ENCODE results near the gene DRC3. TPM values are rescaled to one million over a fixed set of nuclear protein-coding genes. Genes with fewer than 3 reads are reported as not detected.
"Not testable (repeated sequence)": the region's sequence is repeated elsewhere in the genome, so short reads cannot be mapped to it uniquely, and the experiment has no call there.

The DRC3 gene
- total RNA-seq, 1 donor from 2014 or later, result 3.3 TPM

DNA sequence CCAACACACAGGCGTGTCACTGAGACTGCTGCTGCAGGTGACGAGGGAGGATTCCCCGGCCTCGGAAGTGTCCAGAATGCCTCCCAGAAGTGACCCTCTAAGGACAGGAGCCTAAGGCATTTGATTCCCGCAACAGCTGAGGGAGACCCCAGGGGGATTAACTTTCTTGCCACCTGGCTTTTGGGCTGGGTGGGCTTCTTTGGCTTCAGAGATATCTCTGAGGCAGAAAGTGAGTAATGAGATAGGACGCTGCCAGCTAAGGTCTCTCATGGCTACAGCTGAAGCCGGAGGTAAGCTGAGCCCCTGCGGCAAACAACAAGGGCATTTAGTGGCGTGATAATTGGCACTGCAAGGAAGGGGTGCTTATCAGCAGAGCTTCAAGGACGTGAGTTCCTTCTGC is 17.0 kb downstream of the DRC3 start:
- no peaks in the 10 kb centered on the region for H3K9me3 ChIP-seq
- no peaks in the 10 kb centered on the region for H3K36me3 ChIP-seq
- H3K4me3 ChIP-seq, result no peak overlapping the region
- intact Hi-C loops (cut with DNase I), result no loop called here
- H3K27me3 ChIP-seq, result no peaks in the 10 kb centered on the region
- ATAC-seq (no peak), DNase-seq (no peak)
- TF ChIP-seq, protein P1, sequence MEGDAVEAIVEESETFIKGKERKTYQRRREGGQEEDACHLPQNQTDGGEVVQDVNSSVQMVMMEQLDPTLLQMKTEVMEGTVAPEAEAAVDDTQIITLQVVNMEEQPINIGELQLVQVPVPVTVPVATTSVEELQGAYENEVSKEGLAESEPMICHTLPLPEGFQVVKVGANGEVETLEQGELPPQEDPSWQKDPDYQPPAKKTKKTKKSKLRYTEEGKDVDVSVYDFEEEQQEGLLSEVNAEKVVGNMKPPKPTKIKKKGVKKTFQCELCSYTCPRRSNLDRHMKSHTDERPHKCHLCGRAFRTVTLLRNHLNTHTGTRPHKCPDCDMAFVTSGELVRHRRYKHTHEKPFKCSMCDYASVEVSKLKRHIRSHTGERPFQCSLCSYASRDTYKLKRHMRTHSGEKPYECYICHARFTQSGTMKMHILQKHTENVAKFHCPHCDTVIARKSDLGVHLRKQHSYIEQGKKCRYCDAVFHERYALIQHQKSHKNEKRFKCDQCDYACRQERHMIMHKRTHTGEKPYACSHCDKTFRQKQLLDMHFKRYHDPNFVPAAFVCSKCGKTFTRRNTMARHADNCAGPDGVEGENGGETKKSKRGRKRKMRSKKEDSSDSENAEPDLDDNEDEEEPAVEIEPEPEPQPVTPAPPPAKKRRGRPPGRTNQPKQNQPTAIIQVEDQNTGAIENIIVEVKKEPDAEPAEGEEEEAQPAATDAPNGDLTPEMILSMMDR (IDR thresholded peaks at IDR 0.05), result no peak
- no peaks in the 10 kb centered on the region for H3K4me1 ChIP-seq
- H3K27ac ChIP-seq, result no peak overlapping the region

DNA sequence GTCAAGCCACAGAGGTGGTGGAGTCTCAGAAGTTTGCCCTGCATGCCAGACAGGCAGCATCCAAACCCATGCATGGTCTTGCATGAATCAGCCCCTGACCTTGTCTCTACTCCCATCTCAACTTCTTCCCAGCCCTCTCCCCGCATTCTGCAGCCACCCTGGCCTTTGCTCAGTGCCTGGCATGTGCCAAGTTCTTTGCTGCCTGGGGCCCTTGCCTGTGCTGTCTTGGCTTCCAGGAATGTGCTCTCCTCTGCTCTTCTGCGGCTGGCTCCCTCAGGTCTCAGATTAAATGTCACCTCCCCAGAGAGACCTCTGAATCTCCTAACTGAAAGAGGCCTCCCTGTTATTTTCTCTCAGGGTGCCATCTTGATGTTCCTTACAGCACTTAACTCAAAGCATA is 17.6 kb downstream of the DRC3 start:
- Histone ChIP-seq H3K4me3 (no peak overlapping the region), H3K27me3 (no peaks in the 10 kb centered on the region), H3K4me1 (no peaks in the 10 kb centered on the region), H3K27ac (no peak overlapping the region), H3K36me3 (no peaks in the 10 kb centered on the region), H3K9me3 (no peaks in the 10 kb centered on the region)
- intact Hi-C loops (cut with DNase I), result no loop called here
- TF ChIP-seq, protein P1 (IDR thresholded peaks at IDR 0.05), result no peak
- DNase-seq, result no peak
- ATAC-seq, result no peak

- DNase-seq, result no peak
- H3K36me3 ChIP-seq, result no peaks in the 10 kb centered on the region
- no peak overlapping the region for H3K4me3 ChIP-seq
- intact Hi-C loops (cut with DNase I), result no loop called here
- no peaks in the 10 kb centered on the region for H3K27me3 ChIP-seq
- H3K27ac ChIP-seq, result no peak overlapping the region
- no peaks in the 10 kb centered on the region for H3K9me3 ChIP-seq
- TF ChIP-seq, protein P1 (IDR thresholded peaks at IDR 0.05), result no peak
- no peaks in the 10 kb centered on the region for H3K4me1 ChIP-seq
- ATAC-seq, result no peak
Measured at GRCh38 chr17:17993366-17993765, 20.7 kb downstream of the DRC3 start.

DNA sequence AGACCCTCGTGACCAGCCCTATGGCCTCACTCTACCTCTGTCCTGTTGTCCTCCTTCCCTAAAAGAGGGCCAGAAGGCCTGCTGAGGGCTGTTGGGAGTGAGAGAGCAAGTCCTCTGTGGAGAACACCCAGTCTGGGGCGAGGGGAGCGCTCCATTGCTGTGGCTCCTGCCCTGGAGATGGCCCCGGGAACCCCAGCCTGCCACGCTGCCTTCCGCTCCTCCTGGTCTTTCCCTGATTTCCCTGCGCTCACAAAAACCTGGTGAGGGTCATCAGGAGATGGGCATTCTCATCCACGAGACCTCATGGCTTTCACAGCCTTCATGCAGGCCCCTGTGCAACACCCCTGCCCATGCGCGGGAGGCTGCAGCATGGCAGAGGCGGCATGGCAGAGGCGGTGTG is 21.2 kb downstream of the DRC3 start:
- TF ChIP-seq, protein P1 (IDR thresholded peaks at IDR 0.05), result no peak
- H3K4me3 ChIP-seq, result no peak overlapping the region
- no peaks in the 10 kb centered on the region for H3K9me3 ChIP-seq
- ATAC-seq, result peak; percentile 5
- no peaks in the 10 kb centered on the region for H3K27me3 ChIP-seq
- no peak for DNase-seq
- intact Hi-C loops (cut with DNase I), result no loop called here
- H3K36me3 ChIP-seq, result no peaks in the 10 kb centered on the region
- no peak overlapping the region for H3K27ac ChIP-seq
- H3K4me1 ChIP-seq, result no peaks in the 10 kb centered on the region

DNA sequence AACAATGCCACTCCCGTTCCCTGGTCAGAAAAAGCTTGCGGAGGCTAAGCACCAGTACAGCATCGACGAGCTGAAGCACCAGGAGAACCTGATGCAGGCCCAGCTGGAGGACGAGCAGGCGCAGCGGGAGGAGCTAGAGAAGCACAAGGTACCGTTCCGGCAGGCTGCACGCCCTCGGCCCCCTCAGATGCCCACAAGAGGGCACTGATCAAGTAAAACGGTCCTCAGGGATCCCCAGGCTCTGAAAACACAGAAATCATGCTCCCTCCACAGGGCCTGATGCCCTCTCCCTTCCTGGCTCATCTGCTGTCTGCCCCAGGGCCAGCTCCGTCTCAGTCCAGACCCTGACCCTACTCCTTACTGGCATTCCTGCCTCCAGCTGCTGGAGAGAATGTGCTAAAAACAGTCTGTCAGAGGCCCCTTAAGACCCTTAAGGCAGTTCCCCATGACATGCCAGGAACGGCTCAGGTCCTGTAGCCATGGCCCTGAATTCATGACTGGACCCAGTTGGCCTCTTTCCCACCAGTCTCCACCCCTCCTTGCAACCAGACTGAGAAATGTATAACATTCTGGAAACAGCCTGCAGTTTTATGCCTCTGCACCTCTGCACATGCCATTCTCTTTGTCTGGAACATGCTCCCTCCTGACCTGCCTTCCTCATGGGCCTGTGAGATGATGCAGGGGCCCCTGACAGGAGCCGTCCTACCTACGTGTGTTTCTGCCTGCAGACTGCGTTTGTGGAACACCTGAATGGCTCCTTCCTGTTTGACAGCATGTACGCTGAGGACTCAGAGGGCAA is 21.8 kb downstream of the DRC3 start:
- Histone ChIP-seq H3K9me3 (no peaks in the 10 kb centered on the region), H3K27ac (no peak overlapping the region), H3K4me1 (no peaks in the 10 kb centered on the region), H3K36me3 (no peaks in the 10 kb centered on the region), H3K27me3 (no peaks in the 10 kb centered on the region), H3K4me3 (no peak overlapping the region)
- no peak for DNase-seq
- TF ChIP-seq, protein P1 (IDR thresholded peaks at IDR 0.05), result peak; percentile 29
- ATAC-seq, result peak; percentile 33
- intact Hi-C loops (cut with DNase I), result no loop called here

- H3K36me3 ChIP-seq; H3K27me3 ChIP-seq; intact Hi-C loops (cut with DNase I); DNase-seq; H3K9me3 ChIP-seq; ATAC-seq; H3K4me1 ChIP-seq; H3K4me3 ChIP-seq; H3K27ac ChIP-seq: not testable (repeated sequence)
Measured at GRCh38 chr17:17995887-17996286, 23.2 kb downstream of the DRC3 start.

Measured in upper lobe of right lung (tissue), 1 donor.